ENCODE data around the gene NRG3.

The NRG3 gene

DNA sequence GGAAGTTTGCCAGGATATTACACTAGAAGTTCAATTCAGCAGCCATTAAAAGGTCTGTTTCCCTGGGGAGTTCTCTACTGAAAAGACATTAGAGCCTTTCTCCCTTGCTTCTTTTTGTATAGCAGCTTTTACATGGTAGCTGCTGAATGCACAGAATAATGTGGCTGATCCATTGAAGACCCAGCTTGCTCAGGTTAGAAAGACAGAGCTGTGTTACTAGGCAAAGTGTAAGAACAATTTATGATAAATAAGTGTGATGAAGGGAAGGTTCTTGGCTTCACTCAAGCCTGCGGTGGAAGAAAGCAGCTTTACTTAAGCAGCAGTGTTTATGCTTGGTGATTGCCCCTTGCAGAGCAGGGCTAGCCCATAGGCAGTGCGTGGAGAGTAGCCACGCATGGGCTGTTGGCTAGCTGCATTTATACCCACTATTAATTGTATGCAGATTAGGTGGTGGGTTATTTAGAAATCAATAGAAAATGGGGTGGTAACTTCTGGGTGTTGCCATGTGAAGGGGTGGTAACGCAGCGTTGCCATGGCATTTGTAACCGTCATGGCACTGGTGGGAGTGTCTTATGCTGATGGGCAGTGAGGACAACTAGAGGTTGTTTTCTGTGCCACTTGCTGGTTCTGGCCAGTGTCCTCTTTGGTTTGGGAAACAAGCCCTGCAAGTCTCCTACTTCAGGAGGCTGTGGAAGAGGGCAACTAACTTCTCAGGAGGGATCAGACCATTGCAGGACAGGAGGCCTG is 942.9 kb downstream of the NRG3 start:
- TF ChIP-seq, protein P1, sequence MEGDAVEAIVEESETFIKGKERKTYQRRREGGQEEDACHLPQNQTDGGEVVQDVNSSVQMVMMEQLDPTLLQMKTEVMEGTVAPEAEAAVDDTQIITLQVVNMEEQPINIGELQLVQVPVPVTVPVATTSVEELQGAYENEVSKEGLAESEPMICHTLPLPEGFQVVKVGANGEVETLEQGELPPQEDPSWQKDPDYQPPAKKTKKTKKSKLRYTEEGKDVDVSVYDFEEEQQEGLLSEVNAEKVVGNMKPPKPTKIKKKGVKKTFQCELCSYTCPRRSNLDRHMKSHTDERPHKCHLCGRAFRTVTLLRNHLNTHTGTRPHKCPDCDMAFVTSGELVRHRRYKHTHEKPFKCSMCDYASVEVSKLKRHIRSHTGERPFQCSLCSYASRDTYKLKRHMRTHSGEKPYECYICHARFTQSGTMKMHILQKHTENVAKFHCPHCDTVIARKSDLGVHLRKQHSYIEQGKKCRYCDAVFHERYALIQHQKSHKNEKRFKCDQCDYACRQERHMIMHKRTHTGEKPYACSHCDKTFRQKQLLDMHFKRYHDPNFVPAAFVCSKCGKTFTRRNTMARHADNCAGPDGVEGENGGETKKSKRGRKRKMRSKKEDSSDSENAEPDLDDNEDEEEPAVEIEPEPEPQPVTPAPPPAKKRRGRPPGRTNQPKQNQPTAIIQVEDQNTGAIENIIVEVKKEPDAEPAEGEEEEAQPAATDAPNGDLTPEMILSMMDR (IDR thresholded peaks at IDR 0.05): no peak
- intact Hi-C loops (cut with DNase I; ENCODE audit: low total_unique reads): no loop called here

DNA sequence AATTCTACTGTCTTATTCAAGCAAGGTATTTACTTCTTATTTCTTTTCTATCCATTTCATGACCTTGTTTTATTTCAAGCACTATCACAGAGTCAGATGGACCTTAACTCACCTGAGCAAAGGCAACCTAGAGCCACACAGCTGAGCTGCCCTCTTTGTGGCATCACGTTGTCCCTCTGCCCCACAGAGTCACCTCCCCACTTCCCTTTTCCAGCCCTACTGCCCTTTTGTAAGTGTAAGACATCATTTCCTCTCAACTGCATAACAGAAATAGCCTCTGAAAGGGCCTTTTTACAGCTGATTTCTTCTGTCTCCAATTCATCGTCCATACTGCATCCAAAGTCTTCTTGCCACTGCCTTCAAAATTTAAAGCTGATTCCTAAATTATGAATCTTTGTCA is 946.0 kb downstream of the NRG3 start:
- TF ChIP-seq, protein P1 (IDR thresholded peaks at IDR 0.05): no peak
- no peak overlapping the region for H3K4me3 ChIP-seq
- H3K27me3 ChIP-seq: no peaks in the 10 kb centered on the region
- H3K9me3 ChIP-seq: no peaks in the 10 kb centered on the region
- intact Hi-C loops (cut with DNase I; ENCODE audit: low total_unique reads): no loop called here
- no peak for DNase-seq
- H3K36me3 ChIP-seq: no peaks in the 10 kb centered on the region
- no peaks in the 10 kb centered on the region for H3K4me1 ChIP-seq
- no peak overlapping the region for H3K27ac ChIP-seq

More for the DNA sequence above, 942.9 kb downstream of the NRG3 start:
- H3K9me3 ChIP-seq: no peaks in the 10 kb centered on the region
- no peak overlapping the region for H3K4me3 ChIP-seq
- H3K4me1 ChIP-seq: no peaks in the 10 kb centered on the region
- no peaks in the 10 kb centered on the region for H3K27me3 ChIP-seq
- H3K36me3 ChIP-seq: no peaks in the 10 kb centered on the region
- no peak overlapping the region for H3K27ac ChIP-seq
- DNase-seq: no peak

DNA sequence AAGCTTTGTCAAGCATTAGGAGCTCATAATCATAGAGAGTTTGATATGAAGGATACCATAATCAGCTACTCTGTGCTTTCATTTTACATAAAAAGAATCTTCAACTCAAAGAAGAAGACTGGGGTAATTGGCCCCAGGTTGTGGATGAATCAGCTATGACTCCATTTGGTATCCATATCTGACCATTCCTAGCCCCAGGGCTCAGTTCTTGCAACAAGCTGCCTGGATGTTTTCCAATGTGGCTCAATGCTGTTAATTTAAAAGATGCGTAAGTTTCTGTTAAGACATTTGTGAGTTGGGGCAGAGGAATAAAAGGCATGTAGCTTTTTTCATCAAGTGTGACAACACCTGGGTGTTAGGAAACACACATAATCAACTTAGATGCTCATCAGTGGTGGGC is 951.1 kb downstream of the NRG3 start:
- no peaks in the 10 kb centered on the region for H3K27me3 ChIP-seq
- DNase-seq: no peak
- no peak overlapping the region for H3K4me3 ChIP-seq
- intact Hi-C loops (cut with DNase I; ENCODE audit: low total_unique reads): no loop called here
- H3K27ac ChIP-seq: no peak overlapping the region
- no peaks in the 10 kb centered on the region for H3K4me1 ChIP-seq
- H3K36me3 ChIP-seq: no peaks in the 10 kb centered on the region
- TF ChIP-seq, protein P1 (IDR thresholded peaks at IDR 0.05): no peak
- H3K9me3 ChIP-seq: no peaks in the 10 kb centered on the region

DNA sequence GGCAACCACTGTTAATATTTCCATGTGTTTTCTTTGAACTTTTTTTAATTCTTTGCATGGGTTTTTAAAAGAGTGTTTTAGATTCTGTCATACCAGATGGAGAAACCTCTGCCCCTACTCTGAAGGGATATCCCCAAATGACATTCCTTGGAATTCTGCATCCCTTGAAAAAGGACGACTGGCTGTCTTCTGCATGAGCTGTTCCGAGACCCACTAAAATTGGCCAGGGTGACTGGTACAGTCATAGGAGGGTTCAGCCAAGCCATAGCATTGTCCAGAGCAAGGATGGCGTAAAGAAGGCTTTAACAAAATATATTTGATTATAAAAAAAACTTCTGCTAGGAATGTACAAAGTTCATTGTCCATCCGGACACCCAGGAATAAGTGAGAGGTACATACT is 952.9 kb downstream of the NRG3 start:
- no peaks in the 10 kb centered on the region for H3K9me3 ChIP-seq
- DNase-seq: no peak
- no peaks in the 10 kb centered on the region for H3K4me1 ChIP-seq
- no peaks in the 10 kb centered on the region for H3K36me3 ChIP-seq
- TF ChIP-seq, protein P1 (IDR thresholded peaks at IDR 0.05): no peak
- H3K4me3 ChIP-seq: no peak overlapping the region
- no peaks in the 10 kb centered on the region for H3K27me3 ChIP-seq
- intact Hi-C loops (cut with DNase I; ENCODE audit: low total_unique reads): no loop called here
- no peak overlapping the region for H3K27ac ChIP-seq

DNA sequence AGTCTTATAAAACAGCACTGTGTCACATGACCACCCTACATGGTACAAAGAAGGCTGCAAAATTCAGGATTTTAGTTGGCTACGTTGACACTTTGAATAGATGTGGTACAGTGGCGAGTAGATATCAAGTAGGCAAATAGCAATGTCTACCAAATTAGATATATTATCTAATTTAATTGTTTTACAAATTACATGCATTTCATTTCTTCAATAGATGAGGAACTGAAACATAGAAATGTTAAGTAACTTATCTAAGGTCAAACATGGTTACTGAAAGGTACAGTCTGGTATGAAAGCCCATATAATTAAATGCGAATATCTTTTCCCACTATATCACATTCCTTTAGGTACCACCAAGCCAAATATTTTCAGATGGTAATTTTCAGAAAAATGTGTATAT is 972.2 kb downstream of the NRG3 start:
- Histone ChIP-seq H3K4me3 (no peak overlapping the region), H3K9me3 (no peaks in the 10 kb centered on the region), H3K36me3 (no peaks in the 10 kb centered on the region), H3K4me1 (no peaks in the 10 kb centered on the region), H3K27ac (no peak overlapping the region), H3K27me3 (no peaks in the 10 kb centered on the region)
- intact Hi-C loops (cut with DNase I; ENCODE audit: low total_unique reads): no loop called here
- no peak for DNase-seq
- TF ChIP-seq, protein P1 (IDR thresholded peaks at IDR 0.05): no peak

All from tibial artery (tissue), 4 donors.